Right atrium auricular region (tissue), 2 donors: ENCODE measurements around the gene LAMC2. TPM values are rescaled to one million over a fixed set of nuclear protein-coding genes. Genes with fewer than 3 reads are reported as not detected.
A peak's percentile ranks its signal among the peaks of the same experiment; 100 is the strongest.

Experiments
- DNase-seq: peaks from one replicate; pipeline ENCODE4 v3.0.0-alpha.2; 2019; ENCODE audit warnings: low spot score
- H3K27ac ChIP-seq, 2 donors: fragments of 200-600 bp; sonication (generic); 1 replicate in 1 of 2; 2 replicates in 1 of 2; pipeline ENCODE4 v1.5.1; 2016 to 2019
- H3K27me3 ChIP-seq, 2 donors: fragments of 200-600 bp; sonication (generic); one replicate each; pipeline versions ENCODE4 v1.5.1 to v1.6.0; 2017 to 2019
- H3K36me3 ChIP-seq: fragments of 200-600 bp; sonication (generic); one replicate; pipeline ENCODE4 v1.5.1; 2016
- H3K4me1 ChIP-seq, 2 donors: fragments of 200-600 bp; sonication (generic); one replicate each; pipeline versions ENCODE4 v1.5.1 to v1.6.0; 2017 to 2019
- H3K4me3 ChIP-seq, 2 donors: fragments of 200-600 bp; sonication (generic); 1 replicate in 1 of 2; 2 replicates in 1 of 2; pipeline ENCODE4 v1.5.1; 2017 to 2019; ENCODE audit warnings: mild to moderate bottlenecking in 1 of 2, moderate library complexity in 1 of 2
- H3K9me3 ChIP-seq, 2 donors: fragments of 200-600 bp; sonication (generic); one replicate each; pipeline ENCODE4 v1.5.1; 2019
- total RNA-seq, 2 donors: library from RNA; depleted of rRNA; stranded (reverse); fragments of >200 nt; gene quantifications; one replicate each; pipeline ENCODE4 v1.1.0, GENCODE V29; 2016
- TF ChIP-seq, protein P1 (sequence below), 2 donors: fragments of 200-600 bp; sonication (generic); IDR thresholded peaks; one replicate each; pipeline ENCODE4 v1.5.1; 2019; ENCODE audit warnings: antibody characterized with exemption in 2 of 2

Gene LAMC2
- total RNA-seq, 2 donors from 2014 or later: 2.6 to 4.9 TPM

DNA sequence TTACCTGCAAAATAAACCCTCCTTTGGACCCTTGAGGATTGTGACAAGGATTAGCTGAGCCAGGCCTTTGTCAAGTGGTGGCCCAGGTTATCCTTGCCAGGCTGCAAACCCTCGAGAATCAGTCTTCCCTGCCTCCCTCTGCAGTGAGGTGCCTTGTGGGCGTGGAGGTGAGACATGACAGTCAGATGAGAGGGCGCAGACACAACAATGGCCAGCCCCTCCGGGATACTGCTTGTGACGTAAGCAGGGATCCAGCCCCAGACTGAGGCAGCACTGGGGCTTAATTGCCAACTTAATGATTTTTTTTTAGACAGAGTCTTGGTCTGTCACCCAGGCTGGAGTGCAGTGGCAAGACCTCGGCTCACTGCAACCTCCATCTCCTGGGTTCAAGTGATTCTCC, 104.6 kb downstream of the LAMC2 start:
- H3K36me3 ChIP-seq: no peaks in the 10 kb centered on the region
- no peak overlapping the region for H3K4me3 ChIP-seq
- H3K9me3 ChIP-seq: no peaks in the 10 kb centered on the region
- peak overlapping the region; percentile 82 to 96 for H3K27ac ChIP-seq
- DNase-seq: no peak
- TF ChIP-seq, protein P1, sequence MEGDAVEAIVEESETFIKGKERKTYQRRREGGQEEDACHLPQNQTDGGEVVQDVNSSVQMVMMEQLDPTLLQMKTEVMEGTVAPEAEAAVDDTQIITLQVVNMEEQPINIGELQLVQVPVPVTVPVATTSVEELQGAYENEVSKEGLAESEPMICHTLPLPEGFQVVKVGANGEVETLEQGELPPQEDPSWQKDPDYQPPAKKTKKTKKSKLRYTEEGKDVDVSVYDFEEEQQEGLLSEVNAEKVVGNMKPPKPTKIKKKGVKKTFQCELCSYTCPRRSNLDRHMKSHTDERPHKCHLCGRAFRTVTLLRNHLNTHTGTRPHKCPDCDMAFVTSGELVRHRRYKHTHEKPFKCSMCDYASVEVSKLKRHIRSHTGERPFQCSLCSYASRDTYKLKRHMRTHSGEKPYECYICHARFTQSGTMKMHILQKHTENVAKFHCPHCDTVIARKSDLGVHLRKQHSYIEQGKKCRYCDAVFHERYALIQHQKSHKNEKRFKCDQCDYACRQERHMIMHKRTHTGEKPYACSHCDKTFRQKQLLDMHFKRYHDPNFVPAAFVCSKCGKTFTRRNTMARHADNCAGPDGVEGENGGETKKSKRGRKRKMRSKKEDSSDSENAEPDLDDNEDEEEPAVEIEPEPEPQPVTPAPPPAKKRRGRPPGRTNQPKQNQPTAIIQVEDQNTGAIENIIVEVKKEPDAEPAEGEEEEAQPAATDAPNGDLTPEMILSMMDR (IDR thresholded peaks at IDR 0.05): no peak
- H3K27me3 ChIP-seq: no peaks in the 10 kb centered on the region
- peaks cover 0 to 58% of the 10 kb centered on the region in 2 donors for H3K4me1 ChIP-seq

DNA sequence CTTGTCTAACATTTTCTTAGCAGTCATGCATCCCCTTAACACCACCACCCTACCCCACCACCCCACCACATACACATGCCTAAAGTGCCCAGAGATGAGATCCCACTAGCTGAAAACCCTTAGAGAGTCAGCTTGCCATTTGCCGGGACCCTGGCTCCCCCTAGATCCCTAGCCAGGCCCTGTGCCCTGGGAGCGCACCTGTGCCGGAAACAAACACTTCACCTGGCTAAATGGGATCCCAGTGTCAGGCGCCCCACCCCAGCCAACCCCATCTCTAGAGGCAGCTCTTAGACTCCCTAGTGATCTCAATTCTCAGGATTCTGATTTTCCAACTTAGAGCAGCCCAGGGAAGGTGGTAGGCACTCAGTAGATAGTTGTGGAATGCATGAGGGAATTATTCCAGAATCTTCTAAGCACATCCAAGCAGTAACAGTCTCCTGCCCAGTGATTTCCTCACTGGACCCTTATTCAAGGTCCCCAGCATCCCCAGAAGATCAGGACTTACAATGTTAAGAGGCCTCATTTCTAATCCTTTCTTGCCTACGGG, 105.2 kb downstream of the LAMC2 start:
- DNase-seq: no peak
- Histone ChIP-seq H3K9me3 (no peaks in the 10 kb centered on the region), H3K4me1 (peaks cover 0 to 52% of the 10 kb centered on the region in 2 donors), H3K4me3 (no peak overlapping the region), H3K36me3 (no peaks in the 10 kb centered on the region), H3K27ac (peak overlapping the region; percentile 82 to 96), H3K27me3 (no peaks in the 10 kb centered on the region)
- TF ChIP-seq, protein P1 (IDR thresholded peaks at IDR 0.05): no peak

DNA sequence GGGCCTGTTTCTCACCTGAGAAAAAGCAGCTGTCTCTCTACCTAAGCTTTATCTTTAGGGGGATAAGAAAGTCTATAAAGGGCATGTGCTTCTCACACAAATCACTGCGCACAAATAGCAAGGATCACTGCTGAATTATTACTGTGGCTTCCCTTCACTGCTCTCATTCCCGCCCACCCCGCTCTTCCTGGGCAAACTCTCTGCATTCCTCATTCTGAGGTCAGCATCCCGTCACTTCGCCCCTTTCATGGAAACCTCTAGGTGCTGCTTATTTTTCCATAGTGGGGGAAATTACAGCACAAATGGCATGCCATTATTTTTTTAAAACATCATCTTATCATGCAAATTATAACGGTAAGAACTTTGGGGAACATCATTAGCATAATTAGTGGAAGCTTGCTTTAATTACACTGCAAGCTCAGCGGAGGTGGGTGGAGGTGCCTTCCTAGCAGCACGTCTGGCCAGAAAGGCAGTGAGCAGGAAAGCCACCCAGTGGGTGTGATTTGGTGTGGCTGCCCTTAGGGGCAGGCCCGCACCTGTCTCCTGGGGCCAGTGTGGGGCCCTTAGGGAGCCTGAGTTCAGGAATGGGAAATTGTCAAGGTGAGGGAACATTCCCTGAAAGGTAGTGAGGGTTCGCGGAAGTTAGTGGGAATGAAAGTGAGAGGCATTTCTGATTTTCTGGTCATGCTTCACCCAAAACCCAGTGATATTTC, 105.9 kb downstream of the LAMC2 start:
- no peak for DNase-seq
- no peaks in the 10 kb centered on the region for H3K9me3 ChIP-seq
- H3K4me1 ChIP-seq: peaks cover 0 to 50% of the 10 kb centered on the region in 2 donors
- H3K27ac ChIP-seq: peak overlapping the region; percentile 82 to 96
- H3K36me3 ChIP-seq: no peaks in the 10 kb centered on the region
- no peaks in the 10 kb centered on the region for H3K27me3 ChIP-seq
- no peak overlapping the region for H3K4me3 ChIP-seq
- TF ChIP-seq, protein P1 (IDR thresholded peaks at IDR 0.05): no peak

DNA sequence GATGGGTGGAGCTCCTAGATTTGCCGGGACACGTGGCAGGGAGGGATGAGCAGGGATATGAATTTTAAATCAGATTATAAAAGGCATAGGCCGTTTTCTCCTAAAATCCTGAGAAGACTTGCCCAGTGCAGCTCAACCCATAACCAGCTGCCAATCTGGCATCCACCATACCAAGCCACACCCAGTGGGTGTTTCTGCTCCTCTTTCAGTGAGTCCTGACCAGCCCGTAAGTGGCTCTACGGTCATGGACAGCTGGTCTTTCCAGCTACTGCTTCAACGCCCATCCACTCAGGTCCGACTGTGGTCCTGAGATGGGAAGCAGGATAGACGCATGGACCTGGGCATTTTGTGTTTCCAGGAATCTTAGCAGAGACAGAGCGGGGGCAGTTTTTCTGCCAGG, 107.2 kb downstream of the LAMC2 start:
- Histone ChIP-seq H3K27me3 (no peaks in the 10 kb centered on the region), H3K4me3 (no peak overlapping the region), H3K9me3 (no peaks in the 10 kb centered on the region), H3K36me3 (no peaks in the 10 kb centered on the region), H3K4me1 (peaks cover 0 to 39% of the 10 kb centered on the region in 2 donors), H3K27ac (no peak overlapping the region)
- no peak for DNase-seq
- TF ChIP-seq, protein P1 (IDR thresholded peaks at IDR 0.05): no peak

- no peaks in the 10 kb centered on the region for H3K27me3 ChIP-seq
- no peaks in the 10 kb centered on the region for H3K9me3 ChIP-seq
- H3K4me3 ChIP-seq: no peak overlapping the region
- peaks cover 0 to 32% of the 10 kb centered on the region in 2 donors for H3K4me1 ChIP-seq
- H3K36me3 ChIP-seq: no peaks in the 10 kb centered on the region
- TF ChIP-seq, protein P1 (IDR thresholded peaks at IDR 0.05): no peak
- DNase-seq: no peak
- H3K27ac ChIP-seq: no peak overlapping the region
These were observed 107.8 kb downstream of the LAMC2 start for GRCh38 chr1:183293876-183294275.

Other genes starting within 250 kb of the LAMC2 start
- gene SHCBP1L, start 233.1 kb upstream of the LAMC2 start, total RNA-seq: not detected
- 100 to 1,000 TPM; 154 to 159 TPM for gene LAMC1, start 162.8 kb upstream of the LAMC2 start, total RNA-seq
- gene NMNAT2, start 232.1 kb downstream of the LAMC2 start, total RNA-seq: 10 to 100 TPM; 38.6 to 40.0 TPM